Stimulated activated naive CD4-positive, alpha-beta T cell treated with Interleukin-2 at 50 U/mL for 16 hours (primary cell): ENCODE results near the gene AATK.
"Not testable (repeated sequence)": the region's sequence is repeated elsewhere in the genome, so short reads cannot be mapped to it uniquely, and the experiment has no call there.

Experiments used
- DNase-seq: peaks from one replicate; lab custom pipeline; 2025; lab: John Stamatoyannopoulos, UW

AATK gene

GRCh38 chr17:81091774-81092517 lies 74.1 kb downstream of the AATK start:
- no peak for DNase-seq

GRCh38 chr17:81091154-81091553 lies 74.9 kb downstream of the AATK start:
- no peak for DNase-seq

GRCh38 chr17:81090361-81091136 lies 75.5 kb downstream of the AATK start:
- peak; percentile 30 for DNase-seq

GRCh38 chr17:81086789-81087551 lies 79.1 kb downstream of the AATK start:
- no peak for DNase-seq

- DNase-seq = no peak
Measured at GRCh38 chr17:81085420-81085911, 80.6 kb downstream of the AATK start.

GRCh38 chr17:81084680-81085419 lies 81.2 kb downstream of the AATK start:
- no peak for DNase-seq

GRCh38 chr17:81083125-81083765 lies 82.8 kb downstream of the AATK start:
- no peak for DNase-seq

- DNase-seq = no peak
Measured at GRCh38 chr17:81082177-81083073, 83.6 kb downstream of the AATK start.

- DNase-seq = no peak
Measured at GRCh38 chr17:81081222-81082176, 84.5 kb downstream of the AATK start.

- DNase-seq = no peak
Measured at GRCh38 chr17:81080019-81080418, 86.0 kb downstream of the AATK start.

- DNase-seq = not testable (repeated sequence)
Measured at GRCh38 chr17:81078026-81078913, 87.8 kb downstream of the AATK start.

GRCh38 chr17:81076141-81076679 lies 89.8 kb downstream of the AATK start:
- DNase-seq = no peak

- DNase-seq = no peak
Measured at GRCh38 chr17:81075307-81075706, 90.7 kb downstream of the AATK start.

GRCh38 chr17:81074875-81075274 lies 91.1 kb downstream of the AATK start:
- no peak for DNase-seq

- DNase-seq = no peak
Measured at GRCh38 chr17:81073967-81074839, 91.8 kb downstream of the AATK start.
